ENCODE data around the gene LRRC39. TPM values are rescaled to one million over a fixed set of nuclear protein-coding genes. Genes with fewer than 3 reads are reported as not detected.

Gene LRRC39
- total RNA-seq, 2 donors from 2014 or later: 0.37 TPM; not detected in 1

DNA sequence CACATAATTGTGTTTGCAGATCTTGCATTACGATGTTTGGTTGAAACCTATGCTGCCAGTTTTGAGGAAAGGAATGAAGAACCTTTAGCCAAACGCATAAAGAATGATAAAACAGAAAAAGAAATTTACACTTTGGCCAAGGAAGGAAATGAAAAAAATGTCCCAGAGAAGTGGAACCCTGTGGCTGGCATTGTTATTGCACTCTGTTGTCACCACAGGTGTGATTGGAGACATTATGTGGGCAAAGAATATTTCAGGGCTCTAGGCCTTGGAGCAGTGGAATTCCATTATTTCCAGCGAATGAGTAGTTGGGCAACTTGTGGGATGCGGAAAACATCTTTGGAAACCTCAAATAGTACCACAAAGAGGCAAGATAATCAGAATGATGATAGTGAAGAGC is 30.2 kb downstream of the LRRC39 start:
- no peaks in the 10 kb centered on the region for H3K27me3 ChIP-seq
- H3K4me3 ChIP-seq: no peak overlapping the region
- no peak overlapping the region for H3K27ac ChIP-seq
- intact Hi-C loops (cut with DNase I): loop anchor here (10.0 kb wide), 1 partner anchor 137 kb away; no protein-coding TSS in a partner anchor
- no peak overlapping the region for H3K9ac ChIP-seq (ENCODE audit: low read depth in 2 of 2, low read length in 2 of 2)
- H3K4me1 ChIP-seq: no peaks in the 10 kb centered on the region
- TF ChIP-seq, protein P1, sequence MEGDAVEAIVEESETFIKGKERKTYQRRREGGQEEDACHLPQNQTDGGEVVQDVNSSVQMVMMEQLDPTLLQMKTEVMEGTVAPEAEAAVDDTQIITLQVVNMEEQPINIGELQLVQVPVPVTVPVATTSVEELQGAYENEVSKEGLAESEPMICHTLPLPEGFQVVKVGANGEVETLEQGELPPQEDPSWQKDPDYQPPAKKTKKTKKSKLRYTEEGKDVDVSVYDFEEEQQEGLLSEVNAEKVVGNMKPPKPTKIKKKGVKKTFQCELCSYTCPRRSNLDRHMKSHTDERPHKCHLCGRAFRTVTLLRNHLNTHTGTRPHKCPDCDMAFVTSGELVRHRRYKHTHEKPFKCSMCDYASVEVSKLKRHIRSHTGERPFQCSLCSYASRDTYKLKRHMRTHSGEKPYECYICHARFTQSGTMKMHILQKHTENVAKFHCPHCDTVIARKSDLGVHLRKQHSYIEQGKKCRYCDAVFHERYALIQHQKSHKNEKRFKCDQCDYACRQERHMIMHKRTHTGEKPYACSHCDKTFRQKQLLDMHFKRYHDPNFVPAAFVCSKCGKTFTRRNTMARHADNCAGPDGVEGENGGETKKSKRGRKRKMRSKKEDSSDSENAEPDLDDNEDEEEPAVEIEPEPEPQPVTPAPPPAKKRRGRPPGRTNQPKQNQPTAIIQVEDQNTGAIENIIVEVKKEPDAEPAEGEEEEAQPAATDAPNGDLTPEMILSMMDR (IDR thresholded peaks at IDR 0.05): no peak
- no peaks in the 10 kb centered on the region for H3K9me3 ChIP-seq
- DNase-seq: no peak
- H3K36me3 ChIP-seq: peaks cover 5% of the 10 kb centered on the region

DNA sequence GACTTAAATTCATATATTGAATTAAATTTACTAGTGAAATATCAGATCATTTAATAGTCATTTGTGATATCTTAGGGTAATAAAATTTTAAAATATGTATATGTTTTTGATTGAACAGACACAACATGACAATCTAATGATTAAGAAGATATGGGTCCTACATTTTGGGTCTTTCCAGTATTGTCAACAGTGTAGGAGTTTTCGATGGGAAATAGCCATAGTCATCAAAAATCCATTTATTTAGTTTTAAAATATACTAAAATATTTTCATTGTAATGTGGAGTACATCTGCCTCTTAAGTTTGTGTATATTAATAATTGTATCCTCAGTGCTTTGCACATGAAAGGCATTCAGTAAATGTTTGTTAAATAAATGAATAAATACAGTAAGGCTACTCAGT is 31.1 kb downstream of the LRRC39 start:
- TF ChIP-seq, protein P1 (IDR thresholded peaks at IDR 0.05): no peak

DNA sequence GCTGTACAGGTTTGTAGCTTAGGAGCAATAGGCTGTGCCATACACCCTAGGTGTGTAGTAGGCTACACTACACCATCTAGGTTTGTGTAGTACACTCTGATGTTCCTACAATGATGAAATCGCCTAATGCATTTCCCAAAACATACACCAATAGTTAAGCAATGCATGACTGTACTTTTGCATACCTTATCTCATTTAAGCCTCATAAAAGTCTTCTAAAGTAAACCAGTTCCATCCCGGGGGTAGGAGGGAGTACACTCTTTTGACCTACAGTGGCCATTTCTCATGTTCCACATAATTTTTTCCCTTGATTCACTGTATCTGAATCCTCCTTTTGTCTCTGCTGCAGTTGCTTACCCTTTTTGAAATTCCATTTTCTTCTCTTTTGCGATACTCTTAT is 32.9 kb downstream of the LRRC39 start:
- Histone ChIP-seq H3K27me3 (no peaks in the 10 kb centered on the region), H3K9ac (ENCODE audit: low read depth in 2 of 2, low read length in 2 of 2) (no peak overlapping the region), H3K9me3 (no peaks in the 10 kb centered on the region), H3K36me3 (peaks cover 5% of the 10 kb centered on the region), H3K4me3 (no peak overlapping the region), H3K4me1 (no peaks in the 10 kb centered on the region), H3K27ac (no peak overlapping the region)
- intact Hi-C loops (cut with DNase I): loop anchor here (10.0 kb wide), 1 partner anchor 140 kb away; no protein-coding TSS in a partner anchor
- DNase-seq: no peak
- TF ChIP-seq, protein P1 (IDR thresholded peaks at IDR 0.05): no peak

More for the DNA sequence above, 31.1 kb downstream of the LRRC39 start:
- Histone ChIP-seq H3K36me3 (peaks cover 5% of the 10 kb centered on the region), H3K4me3 (no peak overlapping the region), H3K4me1 (no peaks in the 10 kb centered on the region), H3K9me3 (no peaks in the 10 kb centered on the region), H3K27me3 (no peaks in the 10 kb centered on the region), H3K27ac (no peak overlapping the region), H3K9ac (ENCODE audit: low read depth in 2 of 2, low read length in 2 of 2) (no peak overlapping the region)
- no peak for DNase-seq
- intact Hi-C loops (cut with DNase I): loop anchor here (10.0 kb wide), 1 partner anchor 138 kb away; no protein-coding TSS in a partner anchor

DNA sequence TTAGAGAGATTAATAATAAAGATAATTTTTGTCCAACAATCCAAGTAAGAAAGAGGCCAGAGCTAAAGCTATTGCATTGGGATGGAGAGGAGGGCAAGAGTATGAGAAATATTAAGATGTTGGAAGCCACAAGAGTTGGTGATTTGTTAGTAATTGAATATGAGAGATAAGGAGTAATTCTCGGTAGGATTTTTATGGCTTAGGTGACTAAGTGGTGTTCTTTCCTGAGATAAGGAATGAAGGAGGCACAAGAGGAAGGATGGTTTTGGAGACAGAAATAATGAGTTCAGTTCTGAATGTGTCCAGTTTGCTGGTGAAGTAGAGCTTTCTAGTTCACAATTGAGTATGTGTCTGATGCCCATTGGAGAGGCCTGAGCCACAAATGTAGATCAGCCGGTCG is 35.7 kb downstream of the LRRC39 start:
- Histone ChIP-seq H3K9me3 (no peaks in the 10 kb centered on the region), H3K4me3 (no peak overlapping the region), H3K36me3 (peaks cover 9% of the 10 kb centered on the region), H3K4me1 (no peaks in the 10 kb centered on the region), H3K9ac (ENCODE audit: low read depth in 2 of 2, low read length in 2 of 2) (no peak overlapping the region), H3K27me3 (no peaks in the 10 kb centered on the region), H3K27ac (no peak overlapping the region)
- DNase-seq: no peak
- intact Hi-C loops (cut with DNase I): loop anchor here (10.0 kb wide), 1 partner anchor 142 kb away; no protein-coding TSS in a partner anchor
- TF ChIP-seq, protein P1 (IDR thresholded peaks at IDR 0.05): no peak

DNA sequence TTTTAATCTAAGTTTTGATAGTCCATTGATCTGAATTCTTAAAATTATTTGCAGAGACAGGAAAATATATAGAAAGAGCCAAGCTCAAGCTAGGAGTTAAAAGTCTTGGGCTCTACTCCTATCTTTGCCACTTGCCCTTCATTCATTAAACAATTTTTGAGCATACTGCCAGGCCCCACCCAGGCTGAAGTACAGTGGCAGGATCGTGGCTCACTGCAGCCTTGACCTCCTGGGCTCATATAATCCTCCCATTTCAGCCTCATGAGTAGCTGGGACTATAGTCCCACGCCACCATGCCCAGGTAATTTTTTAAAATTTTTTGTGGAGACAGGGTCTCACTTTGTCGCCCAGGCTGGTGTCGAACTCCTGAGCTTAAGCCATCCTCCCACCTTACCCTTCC is 36.9 kb downstream of the LRRC39 start:
- Histone ChIP-seq H3K36me3 (peaks cover 11% of the 10 kb centered on the region), H3K4me1 (no peaks in the 10 kb centered on the region)

More for the DNA sequence above, 36.9 kb downstream of the LRRC39 start:
- TF ChIP-seq, protein P1 (IDR thresholded peaks at IDR 0.05): no peak
- H3K27ac ChIP-seq: no peak overlapping the region
- intact Hi-C loops (cut with DNase I): loop anchor here (10.0 kb wide), 1 partner anchor 144 kb away; no protein-coding TSS in a partner anchor
- DNase-seq: no peak
- H3K4me3 ChIP-seq: no peak overlapping the region
- no peak overlapping the region for H3K9ac ChIP-seq (ENCODE audit: low read depth in 2 of 2, low read length in 2 of 2)
- H3K27me3 ChIP-seq: no peaks in the 10 kb centered on the region
- H3K9me3 ChIP-seq: no peaks in the 10 kb centered on the region

Data from colonic mucosa (tissue), 4 donors.